HepG2 (cell line): ENCODE data around the gene PDILT. TPM values are rescaled to one million over a fixed set of nuclear protein-coding genes. Genes with fewer than 3 reads are reported as not detected.
A peak's percentile ranks its signal among the peaks of the same experiment; 100 is the strongest.

Experiments
- ATAC-seq: fragments of 200-7000 bp; cut with Tn5 transposase; 3 replicates; pipeline ENCODE4 v1.9.1; 2020; ENCODE audit warnings: mild to moderate bottlenecking, moderate library complexity
- BruUV-seq: library from RNA; stranded (reverse); fragments of 400-500 nt; replicated peaks from 2 replicates; lab custom pipeline; 2021; lab: Mats Ljungman, UMichigan
- CTCF ChIA-PET: fragments of 300-600 bp; formaldehyde crosslinking; extraction: SDS; loops from one replicate; lab custom pipeline; 2021; ENCODE audit warnings: low total read pairs, inconsistent platforms, low intra/inter-chr PET ratio; lab: Yijun Ruan, JAX
- POLR2A ChIA-PET: fragments of 350-600 bp; sonication (Branson Sonifier 250); formaldehyde crosslinking; loops from one replicate; lab custom pipeline; 2020; ENCODE audit warnings: antibody characterized with exemption, inconsistent platforms; lab: Yijun Ruan, JAX
- DNase-seq: peaks from one replicate; pipeline ENCODE4 v3.0.0-alpha.2; 2015; ENCODE audit warnings: low spot score
- FAIRE-seq: peaks from 3 replicates; lab custom pipeline; 2011; peaks lifted over from hg19 to GRCh38; lab: Jason Lieb, UNC
- H2AFZ ChIP-seq: one replicate; pipeline ENCODE4 v1.6.1; 2011; ENCODE audit warnings: low read length, inconsistent platforms
- H3K27ac ChIP-seq: fragments of 300-600 bp; 3 replicates; pipeline ENCODE4 v1.8.0; 2011; ENCODE audit warnings: mixed run types, mild to moderate bottlenecking, mixed read lengths, low read length, inconsistent platforms; ENCODE audit not compliant: insufficient read depth; ENCODE audit errors: extremely low read length
- H3K27me3 ChIP-seq, 2 experiments: fragments of 200-600 bp in 1 of 2; 2 replicates in 1 of 2; 3 replicates in 1 of 2; pipeline versions ENCODE4 v1.6.0 to v1.8.0; 2011; ENCODE audit warnings: low read length in 2 of 2, mild to moderate bottlenecking in 2 of 2, moderate library complexity in 2 of 2, inconsistent platforms in 1 of 2; ENCODE audit not compliant: insufficient read depth in 2 of 2, control insufficient read depth in 1 of 2
- H3K36me3 ChIP-seq, 2 experiments: fragments of 200-600 bp in 1 of 2; replicated peaks in 1 of 2; 2 replicates in 1 of 2; 3 replicates in 1 of 2; pipeline versions ENCODE4 v1.5.1 to v1.8.0; 2011; ENCODE audit warnings: low read length in 2 of 2, inconsistent platforms in 1 of 2; ENCODE audit not compliant: insufficient read depth in 2 of 2, control insufficient read depth in 1 of 2
- H3K4me1 ChIP-seq: 2 replicates; pipeline ENCODE4 v1.5.1; 2012; ENCODE audit warnings: low read length, inconsistent platforms; ENCODE audit not compliant: insufficient read depth
- H3K4me2 ChIP-seq: 2 replicates; pipeline ENCODE4 v1.6.0; 2011; ENCODE audit warnings: low read depth, low read length, inconsistent platforms
- H3K4me3 ChIP-seq, 3 experiments: fragments of 200-600 bp in 1 of 3; sonication (generic), shearing (Covaris generic) in 1 of 3; replicated peaks in 1 of 3; 2 replicates each; pipeline ENCODE4 v1.5.1; 2011 to 2016; ENCODE audit warnings: low read length in 3 of 3, inconsistent platforms in 2 of 3, low read depth in 2 of 3, mild to moderate bottlenecking in 2 of 3, control low read depth in 1 of 3, mixed read lengths in 1 of 3; ENCODE audit not compliant: insufficient read depth in 1 of 3
- H3K79me2 ChIP-seq: one replicate; pipeline ENCODE4 v1.6.1; 2011; ENCODE audit warnings: low read length, inconsistent platforms; ENCODE audit not compliant: insufficient read depth
- H3K9ac ChIP-seq: 2 replicates; pipeline ENCODE4 v1.6.0; 2011; ENCODE audit warnings: mild to moderate bottlenecking, low read depth, low read length, inconsistent platforms; ENCODE audit not compliant: insufficient read depth
- H3K9me3 ChIP-seq: 2 replicates; pipeline ENCODE4 v1.5.1; 2012; ENCODE audit warnings: mild to moderate bottlenecking, low read length
- H4K20me1 ChIP-seq: 2 replicates; pipeline ENCODE4 v1.6.0; 2011; ENCODE audit warnings: inconsistent platforms, mild to moderate bottlenecking, low read length, moderate library complexity; ENCODE audit not compliant: insufficient read depth
- FOXP1 ChIP-seq, 2 experiments: fragments of 450-650 bp in 1 of 2; IDR thresholded peaks; 2 replicates each; pipeline ENCODE4 v1.6.1; 2017 to 2018; ENCODE audit warnings: antibody characterized with exemption in 1 of 2
- NKX3-1 ChIP-seq: sonication (generic); formaldehyde crosslinking; IDR thresholded peaks from 2 replicates; pipeline ENCODE4 v1.5.0; 2020; ENCODE audit warnings: missing genetic modification reagents
- RAD51 ChIP-seq: fragments of 450-650 bp; IDR thresholded peaks from 2 replicates; pipeline ENCODE4 v1.6.1; 2016; ENCODE audit warnings: borderline replicate concordance
- ZNF121 ChIP-seq: sonication (generic); formaldehyde crosslinking; IDR thresholded peaks from 2 replicates; pipeline ENCODE4 v1.5.0; 2020; ENCODE audit warnings: mild to moderate bottlenecking, missing genetic modification reagents
- ZNF432 ChIP-seq: sonication (generic); formaldehyde crosslinking; IDR thresholded peaks from 2 replicates; pipeline ENCODE4 v1.5.0; 2020; ENCODE audit warnings: missing genetic modification reagents, mild to moderate bottlenecking, borderline replicate concordance
- WGBS: methylation state at CpG from one replicate; pipeline ENCODE4 v1.1.6; 2017; ENCODE audit warnings: low lambda C conversion rate; 5-methylcytosine and 5-hydroxymethylcytosine counted together
- in situ Hi-C: cut with HindIII; loops from 2 replicates; pipeline ENCODE4 v1.10.0; 2017; ENCODE audit warnings: low pct_unique_long_range_greater_than_20kb; ENCODE audit not compliant: extremely low pct_ligation_motif_present
- intact Hi-C: fragments of 100-400 bp; cut with micrococcal nuclease; formaldehyde crosslinking; loops from one replicate; pipeline ENCODE4 v1.10.0; 2022; ENCODE audit not compliant: unreplicated experiment
- polyA plus RNA-seq, 8 experiments: library from polyadenylated mRNA; depleted of rRNA in 3 of 8; stranded (reverse) in 7 of 8; unstranded in 1 of 8; fragments of >200 nt; fragmentation: Illumina TruSeq in 4 of 8; extraction: Trizol in 4 of 8; gene quantifications; 2 replicates each; pipeline versions ENCODE4 v1.2.1 to v1.2.3, GENCODE V29; 2011 to 2016; ENCODE audit warnings: low read depth in 4 of 8, missing spikeins in 1 of 8, mixed read lengths in 1 of 8; ENCODE audit not compliant: insufficient read depth in 1 of 8
- total RNA-seq, 5 experiments: library from RNA; depleted of rRNA; stranded (reverse); fragments of >200 nt; fragmentation: Illumina TruSeq; extraction: Trizol; gene quantifications; 2 replicates each; pipeline ENCODE4 v1.2.3, GENCODE V29; 2016; ENCODE audit warnings: low read depth in 1 of 5
- TF ChIP-seq, protein P1 (sequence below): sonication (generic); formaldehyde crosslinking; IDR thresholded peaks from 2 replicates; pipeline ENCODE4 v1.5.1; 2020; ENCODE audit warnings: mild to moderate bottlenecking, missing genetic modification reagents, moderate library complexity
- TF ChIP-seq, protein P2 (sequence below): sonication (generic); formaldehyde crosslinking; conservative IDR thresholded peaks from 2 replicates; pipeline ENCODE4 v1.8.0; 2022; ENCODE audit warnings: missing genetic modification reagents
- TF ChIP-seq, protein P3 (sequence below): sonication (generic); formaldehyde crosslinking; IDR thresholded peaks from 2 replicates; pipeline ENCODE4 v1.8.0; 2022; ENCODE audit warnings: mild to moderate bottlenecking, missing genetic modification reagents, borderline replicate concordance
- TF ChIP-seq, protein P4 (sequence below): sonication (generic); formaldehyde crosslinking; IDR thresholded peaks from 2 replicates; pipeline ENCODE4 v1.5.0; 2020; ENCODE audit warnings: mild to moderate bottlenecking, missing genetic modification reagents
- TF ChIP-seq, protein P5 (sequence below), 2 experiments: sonication (generic) in 1 of 2; formaldehyde crosslinking in 1 of 2; IDR thresholded peaks; 2 replicates each; pipeline versions ENCODE4 v1.5.1 to v1.6.1; 2011 to 2020; ENCODE audit warnings: borderline replicate concordance in 1 of 2, low read depth in 1 of 2, low read length in 1 of 2, mild to moderate bottlenecking in 1 of 2, missing genetic modification reagents in 1 of 2, moderate library complexity in 1 of 2

Gene PDILT
- total and polyA plus RNA-seq, 2 of the 13 experiments (the other 11 are each of a cell fraction or from before 2014, with no cell fraction given): not detected

DNA sequence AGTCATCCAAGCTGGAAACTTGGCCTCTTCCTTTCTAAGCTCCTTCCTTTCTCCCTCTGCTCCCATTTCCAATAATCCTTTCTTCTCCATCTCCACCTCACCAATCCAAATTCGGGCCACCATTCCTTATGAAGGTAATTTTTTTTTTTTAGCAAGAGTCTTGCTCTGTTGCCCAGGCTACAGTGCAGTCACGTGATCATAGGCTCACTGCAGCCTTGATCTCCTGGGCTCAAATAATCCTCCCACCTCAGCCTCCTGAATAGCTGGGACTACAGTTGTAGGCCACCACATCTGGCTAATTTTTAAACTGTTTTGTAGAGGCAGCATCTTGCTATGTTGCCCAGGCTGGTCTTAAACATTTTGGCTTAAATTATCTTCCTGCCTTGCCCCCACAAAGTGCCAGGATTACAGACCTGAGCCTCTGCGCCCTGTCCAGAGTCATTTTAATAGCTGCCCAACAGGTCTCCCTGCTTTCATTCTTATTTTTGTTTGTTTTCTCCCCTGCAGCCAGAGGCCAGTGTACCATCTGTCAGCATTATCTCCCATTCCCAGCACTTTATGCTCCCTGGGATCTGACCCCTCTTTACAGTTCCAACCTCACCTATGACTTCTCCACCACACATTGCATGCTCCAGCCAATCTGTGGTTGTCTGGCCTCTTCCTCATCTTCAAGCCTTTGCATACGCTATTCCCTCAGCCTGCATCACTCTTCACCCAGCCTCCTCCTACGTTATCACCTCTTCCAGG is 75.0 kb downstream of the PDILT start:
- ATAC-seq (no peak), FAIRE-seq (no peak), DNase-seq (no peak)
- TF ChIP-seq, protein P1, sequence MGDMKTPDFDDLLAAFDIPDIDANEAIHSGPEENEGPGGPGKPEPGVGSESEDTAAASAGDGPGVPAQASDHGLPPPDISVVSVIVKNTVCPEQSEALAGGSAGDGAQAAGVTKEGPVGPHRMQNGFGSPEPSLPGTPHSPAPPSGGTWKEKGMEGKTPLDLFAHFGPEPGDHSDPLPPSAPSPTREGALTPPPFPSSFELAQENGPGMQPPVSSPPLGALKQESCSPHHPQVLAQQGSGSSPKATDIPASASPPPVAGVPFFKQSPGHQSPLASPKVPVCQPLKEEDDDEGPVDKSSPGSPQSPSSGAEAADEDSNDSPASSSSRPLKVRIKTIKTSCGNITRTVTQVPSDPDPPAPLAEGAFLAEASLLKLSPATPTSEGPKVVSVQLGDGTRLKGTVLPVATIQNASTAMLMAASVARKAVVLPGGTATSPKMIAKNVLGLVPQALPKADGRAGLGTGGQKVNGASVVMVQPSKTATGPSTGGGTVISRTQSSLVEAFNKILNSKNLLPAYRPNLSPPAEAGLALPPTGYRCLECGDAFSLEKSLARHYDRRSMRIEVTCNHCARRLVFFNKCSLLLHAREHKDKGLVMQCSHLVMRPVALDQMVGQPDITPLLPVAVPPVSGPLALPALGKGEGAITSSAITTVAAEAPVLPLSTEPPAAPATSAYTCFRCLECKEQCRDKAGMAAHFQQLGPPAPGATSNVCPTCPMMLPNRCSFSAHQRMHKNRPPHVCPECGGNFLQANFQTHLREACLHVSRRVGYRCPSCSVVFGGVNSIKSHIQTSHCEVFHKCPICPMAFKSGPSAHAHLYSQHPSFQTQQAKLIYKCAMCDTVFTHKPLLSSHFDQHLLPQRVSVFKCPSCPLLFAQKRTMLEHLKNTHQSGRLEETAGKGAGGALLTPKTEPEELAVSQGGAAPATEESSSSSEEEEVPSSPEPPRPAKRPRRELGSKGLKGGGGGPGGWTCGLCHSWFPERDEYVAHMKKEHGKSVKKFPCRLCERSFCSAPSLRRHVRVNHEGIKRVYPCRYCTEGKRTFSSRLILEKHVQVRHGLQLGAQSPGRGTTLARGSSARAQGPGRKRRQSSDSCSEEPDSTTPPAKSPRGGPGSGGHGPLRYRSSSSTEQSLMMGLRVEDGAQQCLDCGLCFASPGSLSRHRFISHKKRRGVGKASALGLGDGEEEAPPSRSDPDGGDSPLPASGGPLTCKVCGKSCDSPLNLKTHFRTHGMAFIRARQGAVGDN (CRISPR knock-in tag): no peak
- TF ChIP-seq, protein P2, sequence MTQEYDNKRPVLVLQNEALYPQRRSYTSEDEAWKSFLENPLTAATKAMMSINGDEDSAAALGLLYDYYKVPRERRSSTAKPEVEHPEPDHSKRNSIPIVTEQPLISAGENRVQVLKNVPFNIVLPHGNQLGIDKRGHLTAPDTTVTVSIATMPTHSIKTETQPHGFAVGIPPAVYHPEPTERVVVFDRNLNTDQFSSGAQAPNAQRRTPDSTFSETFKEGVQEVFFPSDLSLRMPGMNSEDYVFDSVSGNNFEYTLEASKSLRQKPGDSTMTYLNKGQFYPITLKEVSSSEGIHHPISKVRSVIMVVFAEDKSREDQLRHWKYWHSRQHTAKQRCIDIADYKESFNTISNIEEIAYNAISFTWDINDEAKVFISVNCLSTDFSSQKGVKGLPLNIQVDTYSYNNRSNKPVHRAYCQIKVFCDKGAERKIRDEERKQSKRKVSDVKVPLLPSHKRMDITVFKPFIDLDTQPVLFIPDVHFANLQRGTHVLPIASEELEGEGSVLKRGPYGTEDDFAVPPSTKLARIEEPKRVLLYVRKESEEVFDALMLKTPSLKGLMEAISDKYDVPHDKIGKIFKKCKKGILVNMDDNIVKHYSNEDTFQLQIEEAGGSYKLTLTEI (CRISPR knock-in tag): no peak
- TF ChIP-seq ZNF121 (CRISPR knock-in tag) (peak; percentile 90), ZNF432 (CRISPR knock-in tag) (no peak), RAD51 (peak; percentile 92), FOXP1 (IDR thresholded peaks at IDR 0.05) (peak; percentile 5; the same call in 1 of the 2 replicates), FOXP1 (CRISPR knock-in tag; IDR thresholded peaks at IDR 0.05) (no peak), NKX3-1 (CRISPR knock-in tag) (no peak)
- TF ChIP-seq, protein P3, sequence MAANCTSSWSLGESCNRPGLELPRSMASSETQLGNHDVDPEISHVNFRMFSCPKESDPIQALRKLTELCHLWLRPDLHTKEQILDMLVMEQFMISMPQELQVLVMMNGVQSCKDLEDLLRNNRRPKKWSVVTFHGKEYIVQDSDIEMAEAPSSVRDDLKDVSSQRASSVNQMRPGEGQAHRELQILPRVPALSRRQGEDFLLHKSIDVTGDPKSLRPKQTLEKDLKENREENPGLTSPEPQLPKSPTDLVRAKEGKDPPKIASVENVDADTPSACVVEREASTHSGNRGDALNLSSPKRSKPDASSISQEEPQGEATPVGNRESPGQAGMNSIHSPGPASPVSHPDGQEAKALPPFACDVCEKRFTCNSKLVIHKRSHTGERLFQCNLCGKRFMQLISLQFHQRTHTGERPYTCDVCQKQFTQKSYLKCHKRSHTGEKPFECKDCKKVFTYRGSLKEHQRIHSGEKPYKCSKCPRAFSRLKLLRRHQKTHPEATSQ (CRISPR knock-in tag): 0 out of 2 replicates have a peak, but pooled peaks have one; percentile 10
- TF ChIP-seq, protein P4, sequence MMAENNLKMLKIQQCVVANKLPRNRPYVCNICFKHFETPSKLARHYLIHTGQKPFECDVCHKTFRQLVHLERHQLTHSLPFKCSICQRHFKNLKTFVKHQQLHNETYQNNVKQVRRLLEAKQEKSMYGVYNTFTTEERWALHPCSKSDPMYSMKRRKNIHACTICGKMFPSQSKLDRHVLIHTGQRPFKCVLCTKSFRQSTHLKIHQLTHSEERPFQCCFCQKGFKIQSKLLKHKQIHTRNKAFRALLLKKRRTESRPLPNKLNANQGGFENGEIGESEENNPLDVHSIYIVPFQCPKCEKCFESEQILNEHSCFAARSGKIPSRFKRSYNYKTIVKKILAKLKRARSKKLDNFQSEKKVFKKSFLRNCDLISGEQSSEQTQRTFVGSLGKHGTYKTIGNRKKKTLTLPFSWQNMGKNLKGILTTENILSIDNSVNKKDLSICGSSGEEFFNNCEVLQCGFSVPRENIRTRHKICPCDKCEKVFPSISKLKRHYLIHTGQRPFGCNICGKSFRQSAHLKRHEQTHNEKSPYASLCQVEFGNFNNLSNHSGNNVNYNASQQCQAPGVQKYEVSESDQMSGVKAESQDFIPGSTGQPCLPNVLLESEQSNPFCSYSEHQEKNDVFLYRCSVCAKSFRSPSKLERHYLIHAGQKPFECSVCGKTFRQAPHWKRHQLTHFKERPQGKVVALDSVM (CRISPR knock-in tag): peak; percentile 70; the same call in 1 of the 2 replicates
- TF ChIP-seq, protein P5, sequence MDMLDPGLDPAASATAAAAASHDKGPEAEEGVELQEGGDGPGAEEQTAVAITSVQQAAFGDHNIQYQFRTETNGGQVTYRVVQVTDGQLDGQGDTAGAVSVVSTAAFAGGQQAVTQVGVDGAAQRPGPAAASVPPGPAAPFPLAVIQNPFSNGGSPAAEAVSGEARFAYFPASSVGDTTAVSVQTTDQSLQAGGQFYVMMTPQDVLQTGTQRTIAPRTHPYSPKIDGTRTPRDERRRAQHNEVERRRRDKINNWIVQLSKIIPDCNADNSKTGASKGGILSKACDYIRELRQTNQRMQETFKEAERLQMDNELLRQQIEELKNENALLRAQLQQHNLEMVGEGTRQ (IDR thresholded peaks at IDR 0.05; ENCODE audit: low read depth, low read length): peak; percentile 58
- TF ChIP-seq, protein P5 (CRISPR knock-in tag; IDR thresholded peaks at IDR 0.05; ENCODE audit: borderline replicate concordance): no peak
- no peaks in the 10 kb centered on the region for H3K36me3 ChIP-seq
- no peak overlapping the region for H3K9ac ChIP-seq
- intact Hi-C loops (no loop called here), in situ Hi-C loops (no loop called here)
- no peaks in the 10 kb centered on the region for H3K79me2 ChIP-seq
- no TSS peak for BruUV-seq
- POLR2A ChIA-PET: no interaction called here
- H2AFZ ChIP-seq: no peak overlapping the region
- no peaks in the 10 kb centered on the region for H3K27me3 ChIP-seq
- CTCF ChIA-PET: no interaction called here
- 41% methylated on average over 5 of the region's 5 CpGs for WGBS
- H4K20me1 ChIP-seq: no peaks in the 10 kb centered on the region
- H3K4me1 ChIP-seq: peaks cover 27% of the 10 kb centered on the region
- H3K4me2 ChIP-seq: no peak overlapping the region
- H3K9me3 ChIP-seq: no peaks in the 10 kb centered on the region
- H3K27ac ChIP-seq: no peak overlapping the region
- no peak overlapping the region for H3K4me3 ChIP-seq
